Colon (tissue), 2 donors: ENCODE results near the gene PARP8.
"Not testable (repeated sequence)": the region's sequence is repeated elsewhere in the genome, so short reads cannot be mapped to it uniquely, and the experiment has no call there.

ENCODE experiments used
- FAIRE-seq: peaks from 2 replicates; lab custom pipeline; 2012; peaks lifted over from hg19 to GRCh38; lab: Jason Lieb, UNC
- donor health status: control.
- donor health status: control.

The PARP8 gene

GRCh38 chr5:50727149-50727496 lies 60.7 kb downstream of the PARP8 start:
- no peak for FAIRE-seq

GRCh38 chr5:50727845-50728244 lies 61.4 kb downstream of the PARP8 start:
- FAIRE-seq: no peak

- no peak for FAIRE-seq
These were observed 63.9 kb downstream of the PARP8 start for GRCh38 chr5:50730336-50730735.

GRCh38 chr5:50730841-50731240 lies 64.4 kb downstream of the PARP8 start:
- FAIRE-seq: no peak

- no peak for FAIRE-seq
These were observed 67.3 kb downstream of the PARP8 start for GRCh38 chr5:50733741-50734140.

GRCh38 chr5:50738864-50739263 lies 72.4 kb downstream of the PARP8 start:
- FAIRE-seq: no peak

GRCh38 chr5:50740832-50741231 lies 74.4 kb downstream of the PARP8 start:
- no peak for FAIRE-seq

- no peak for FAIRE-seq
These were observed 78.3 kb downstream of the PARP8 start for GRCh38 chr5:50744776-50745175.

- FAIRE-seq: no peak
These were observed 78.9 kb downstream of the PARP8 start for GRCh38 chr5:50745221-50745910.

- no peak for FAIRE-seq
These were observed 82.7 kb downstream of the PARP8 start for GRCh38 chr5:50749181-50749580.

GRCh38 chr5:50749873-50750272 lies 83.4 kb downstream of the PARP8 start:
- no peak for FAIRE-seq

- FAIRE-seq: peak; percentile 38
These were observed 84.7 kb downstream of the PARP8 start for GRCh38 chr5:50751064-50751657.

GRCh38 chr5:50752800-50753199 lies 86.4 kb downstream of the PARP8 start:
- no peak for FAIRE-seq

GRCh38 chr5:50759526-50760270 lies 93.3 kb downstream of the PARP8 start:
- no peak for FAIRE-seq

- FAIRE-seq: no peak
These were observed 96.9 kb downstream of the PARP8 start for GRCh38 chr5:50763351-50763750.

GRCh38 chr5:50763846-50764245 lies 97.4 kb downstream of the PARP8 start:
- FAIRE-seq: no peak

GRCh38 chr5:50766042-50766441 lies 99.6 kb downstream of the PARP8 start:
- no peak for FAIRE-seq

- no peak for FAIRE-seq
These were observed 100.0 kb downstream of the PARP8 start for GRCh38 chr5:50766462-50766861.

- FAIRE-seq: no peak
These were observed 100.5 kb downstream of the PARP8 start for GRCh38 chr5:50766967-50767366.

- FAIRE-seq: no peak
These were observed 101.2 kb downstream of the PARP8 start for GRCh38 chr5:50767588-50767987.

GRCh38 chr5:50768634-50769033 lies 102.2 kb downstream of the PARP8 start:
- FAIRE-seq: no peak

- FAIRE-seq: no peak
These were observed 104.0 kb downstream of the PARP8 start for GRCh38 chr5:50770441-50770840.

- not testable (repeated sequence) for FAIRE-seq
These were observed 108.2 kb downstream of the PARP8 start for GRCh38 chr5:50774446-50775175.
